NCI-H2196 (cell line): ENCODE data around the gene ELAC2.

Experiments
- DNase-seq: peaks from one replicate; lab custom pipeline; 2025; ENCODE audit not compliant: unreplicated experiment; lab: John Stamatoyannopoulos, UW

ELAC2 gene

DNA sequence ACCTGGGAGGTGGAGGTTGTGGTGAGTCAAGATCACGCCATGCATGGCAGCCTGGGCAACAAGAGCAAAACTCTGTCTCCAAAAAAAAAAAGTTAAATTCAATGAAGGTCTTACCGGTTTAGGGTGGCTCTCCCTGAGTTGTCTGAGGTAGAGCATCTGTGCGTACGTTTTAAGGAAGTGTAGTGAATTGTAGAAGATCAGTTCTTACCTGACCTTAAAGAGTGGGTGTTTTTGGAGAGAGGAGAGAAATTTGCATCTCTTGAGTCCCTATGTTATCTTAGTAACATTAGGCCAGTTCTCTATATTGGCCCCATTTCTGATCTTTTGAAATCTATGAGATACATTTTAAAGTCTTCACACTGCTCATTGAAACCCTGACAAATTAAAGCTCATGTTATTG lies 56.2 kb downstream of the ELAC2 start:
- DNase-seq: no peak

DNA sequence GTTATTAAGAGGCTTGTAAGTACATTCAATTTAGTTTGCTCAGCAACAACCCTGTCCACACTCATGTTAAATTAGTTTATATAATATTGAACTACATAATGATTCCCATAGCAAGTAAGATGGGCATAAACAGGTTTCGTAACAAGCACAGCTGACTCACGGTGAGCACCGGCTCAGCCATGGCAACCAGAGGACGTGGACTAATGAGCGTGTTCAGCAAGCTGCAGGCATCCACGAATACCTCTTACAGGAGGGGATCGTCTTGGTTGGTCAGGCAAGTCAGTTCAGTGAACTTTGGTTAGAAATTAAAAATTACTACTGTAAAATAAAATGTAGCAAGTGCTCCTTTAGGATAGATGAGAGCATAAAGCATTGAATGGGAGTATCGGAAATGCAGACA lies 58.4 kb downstream of the ELAC2 start:
- DNase-seq: no peak

- no peak for DNase-seq
Measured at GRCh38 chr17:12958786-12959185, 59.0 kb downstream of the ELAC2 start.

DNA sequence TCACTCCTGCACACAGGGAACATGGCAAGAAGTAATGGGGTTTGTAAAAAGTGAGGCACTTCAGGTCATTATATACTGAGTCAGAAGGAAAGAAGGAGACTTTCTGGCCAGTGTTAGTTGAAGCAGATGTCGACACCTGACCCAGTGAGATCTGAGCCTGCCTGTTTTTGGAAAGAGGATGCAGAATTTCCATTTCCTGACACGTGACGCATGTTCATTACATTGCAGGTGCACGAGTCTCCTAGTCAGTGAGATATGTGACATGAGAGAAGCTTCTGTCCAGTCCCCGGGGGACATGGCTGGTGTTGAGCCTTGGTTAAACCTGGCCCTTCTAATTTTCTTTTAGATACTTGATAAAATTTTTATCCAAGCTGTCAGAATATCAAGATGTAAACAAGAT lies 62.3 kb downstream of the ELAC2 start:
- no peak for DNase-seq

DNA sequence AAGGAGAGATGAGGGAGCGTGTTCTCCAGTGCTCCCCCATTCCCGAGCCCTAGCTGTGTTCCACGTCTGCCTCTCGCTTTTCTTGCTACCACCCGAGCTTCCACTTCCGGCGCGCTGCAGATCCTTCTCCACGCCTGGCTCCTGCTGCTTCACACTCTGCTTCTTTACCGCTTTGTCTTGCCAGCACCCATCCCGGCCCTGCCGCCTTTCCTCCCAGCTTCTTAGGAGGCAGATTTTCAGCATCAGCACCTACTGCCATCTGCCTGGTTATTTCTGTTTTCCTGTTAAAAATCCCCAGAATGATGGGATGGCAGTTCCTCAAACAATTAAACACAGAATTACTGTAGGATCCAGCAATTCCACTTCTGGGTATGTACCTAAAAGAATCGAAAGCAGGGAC lies 64.7 kb downstream of the ELAC2 start:
- no peak for DNase-seq

DNA sequence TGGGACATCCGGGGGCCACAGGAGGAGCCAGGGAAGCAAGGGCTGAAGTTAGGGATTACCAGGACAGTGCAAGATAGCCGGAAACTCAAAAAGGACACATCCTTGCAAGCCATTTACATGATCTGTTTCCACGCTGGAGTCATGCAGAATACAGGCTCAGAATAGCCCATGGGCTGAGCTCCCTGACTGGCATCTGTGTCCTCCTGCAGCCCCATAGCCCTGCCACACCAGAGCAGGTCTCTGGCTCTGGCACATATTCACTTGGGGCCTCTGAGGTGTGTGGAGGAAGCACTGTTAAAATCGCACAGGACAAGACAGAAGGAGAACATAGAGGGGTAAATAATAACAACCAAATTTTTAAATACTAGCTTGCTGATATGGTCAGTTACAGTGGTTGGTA lies 65.8 kb downstream of the ELAC2 start:
- no peak for DNase-seq

DNA sequence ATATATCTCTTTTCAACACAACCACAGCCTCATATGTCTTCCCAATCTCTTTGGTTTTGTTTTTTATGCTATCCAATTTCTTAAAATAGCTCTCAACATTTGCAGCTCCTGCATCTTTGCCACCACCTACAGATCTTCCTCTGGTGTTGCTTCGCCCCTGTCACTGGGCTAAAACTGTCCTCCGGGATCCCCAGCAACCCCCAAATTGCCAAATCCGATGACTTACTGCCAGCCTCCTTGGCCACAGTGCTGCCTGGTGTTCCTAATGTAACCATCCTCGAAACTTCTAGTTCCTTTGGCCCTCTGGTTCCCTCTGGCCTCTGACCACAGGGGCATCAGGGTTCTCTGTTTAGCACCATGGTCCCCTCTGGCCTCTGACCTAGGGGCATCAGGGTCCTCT lies 70.8 kb downstream of the ELAC2 start:
- DNase-seq: no peak
